Mucosa of stomach (tissue), 1 donor: ENCODE data around the gene EHMT1.
"Not testable (repeated sequence)": the region's sequence is repeated elsewhere in the genome, so short reads cannot be mapped to it uniquely, and the experiment has no call there.

Source experiments
- H3K27me3 ChIP-seq: one replicate; pipeline ENCODE4 v1.7.0; 2013; ENCODE audit warnings: mild to moderate bottlenecking, low read length; ENCODE audit not compliant: control insufficient read depth, insufficient read depth
- H3K36me3 ChIP-seq: one replicate; pipeline ENCODE4 v1.7.0; 2013; ENCODE audit warnings: low read length; ENCODE audit not compliant: control insufficient read depth, insufficient read depth
- H3K4me1 ChIP-seq: one replicate; pipeline ENCODE4 v1.7.0; 2013; ENCODE audit warnings: mild to moderate bottlenecking, low read length; ENCODE audit not compliant: control insufficient read depth, insufficient read depth
- H3K4me3 ChIP-seq: one replicate; pipeline ENCODE4 v1.7.0; 2013; ENCODE audit warnings: low read length
- H3K9ac ChIP-seq: one replicate; pipeline ENCODE4 v1.7.0; 2013; ENCODE audit warnings: mild to moderate bottlenecking, low read length, moderate library complexity
- H3K9me3 ChIP-seq: one replicate; pipeline ENCODE4 v1.7.0; 2013; ENCODE audit warnings: mild to moderate bottlenecking, low read length, moderate library complexity; ENCODE audit not compliant: control insufficient read depth
- donor health status: Pancreatic carcinoma.

EHMT1 gene

GRCh38 chr9:137778336-137778735 lies 159.5 kb downstream of the EHMT1 start:
- H3K27me3 ChIP-seq = no peaks in the 10 kb centered on the region
- H3K4me3 ChIP-seq = no peak overlapping the region
- H3K9me3 ChIP-seq = no peaks in the 10 kb centered on the region
- peaks cover 32% of the 10 kb centered on the region for H3K36me3 ChIP-seq
- no peak overlapping the region for H3K9ac ChIP-seq
- H3K4me1 ChIP-seq = no peaks in the 10 kb centered on the region

GRCh38 chr9:137778914-137779313 lies 160.1 kb downstream of the EHMT1 start:
- no peak overlapping the region for H3K4me3 ChIP-seq
- peaks cover 32% of the 10 kb centered on the region for H3K36me3 ChIP-seq
- H3K27me3 ChIP-seq = no peaks in the 10 kb centered on the region
- H3K9ac ChIP-seq = no peak overlapping the region
- no peaks in the 10 kb centered on the region for H3K4me1 ChIP-seq
- H3K9me3 ChIP-seq = no peaks in the 10 kb centered on the region

GRCh38 chr9:137780031-137780430 lies 161.2 kb downstream of the EHMT1 start:
- H3K4me1 ChIP-seq = not testable (repeated sequence)

GRCh38 chr9:137781906-137782585 lies 163.2 kb downstream of the EHMT1 start:
- Histone ChIP-seq H3K27me3 (no peaks in the 10 kb centered on the region), H3K9ac (no peak overlapping the region), H3K4me1 (peaks cover 25% of the 10 kb centered on the region), H3K36me3 (peaks cover 21% of the 10 kb centered on the region), H3K4me3 (no peak overlapping the region), H3K9me3 (no peaks in the 10 kb centered on the region)

More at GRCh38 chr9:137780031-137780430, 161.2 kb downstream of the EHMT1 start:
- peaks cover 32% of the 10 kb centered on the region for H3K36me3 ChIP-seq
- H3K27me3 ChIP-seq, H3K4me3 ChIP-seq, H3K9ac ChIP-seq, H3K9me3 ChIP-seq: not testable (repeated sequence)

GRCh38 chr9:137783521-137783920 lies 164.7 kb downstream of the EHMT1 start:
- Histone ChIP-seq H3K9ac (no peak overlapping the region), H3K4me1 (peaks cover 40% of the 10 kb centered on the region), H3K9me3 (no peaks in the 10 kb centered on the region), H3K4me3 (no peak overlapping the region), H3K27me3 (no peaks in the 10 kb centered on the region), H3K36me3 (peaks cover 21% of the 10 kb centered on the region)

GRCh38 chr9:137784046-137784445 lies 165.2 kb downstream of the EHMT1 start:
- no peaks in the 10 kb centered on the region for H3K27me3 ChIP-seq
- peaks cover 45% of the 10 kb centered on the region for H3K4me1 ChIP-seq
- peaks cover 16% of the 10 kb centered on the region for H3K36me3 ChIP-seq
- H3K4me3 ChIP-seq = no peak overlapping the region
- no peak overlapping the region for H3K9ac ChIP-seq
- no peaks in the 10 kb centered on the region for H3K9me3 ChIP-seq

- peaks cover 14% of the 10 kb centered on the region for H3K36me3 ChIP-seq
- H3K4me1 ChIP-seq = peaks cover 53% of the 10 kb centered on the region
- no peak overlapping the region for H3K9ac ChIP-seq
- H3K27me3 ChIP-seq = no peaks in the 10 kb centered on the region
- H3K9me3 ChIP-seq = no peaks in the 10 kb centered on the region
- H3K4me3 ChIP-seq = no peak overlapping the region
Measured at GRCh38 chr9:137784641-137785513, 166.1 kb downstream of the EHMT1 start.

GRCh38 chr9:137785704-137786161 lies 166.9 kb downstream of the EHMT1 start:
- H3K36me3 ChIP-seq = peaks cover 14% of the 10 kb centered on the region

GRCh38 chr9:137786511-137786920 lies 167.7 kb downstream of the EHMT1 start:
- no peak overlapping the region for H3K4me3 ChIP-seq
- no peaks in the 10 kb centered on the region for H3K9me3 ChIP-seq
- H3K36me3 ChIP-seq = peaks cover 14% of the 10 kb centered on the region
- no peak overlapping the region for H3K9ac ChIP-seq
- no peaks in the 10 kb centered on the region for H3K27me3 ChIP-seq
- peaks cover 53% of the 10 kb centered on the region for H3K4me1 ChIP-seq

More at GRCh38 chr9:137785704-137786161, 166.9 kb downstream of the EHMT1 start:
- Histone ChIP-seq H3K9me3 (no peaks in the 10 kb centered on the region), H3K9ac (no peak overlapping the region), H3K4me1 (peaks cover 53% of the 10 kb centered on the region), H3K27me3 (no peaks in the 10 kb centered on the region), H3K4me3 (no peak overlapping the region)

GRCh38 chr9:137787381-137787780 lies 168.6 kb downstream of the EHMT1 start:
- Histone ChIP-seq H3K27me3 (no peaks in the 10 kb centered on the region), H3K9me3 (no peaks in the 10 kb centered on the region), H3K4me3 (no peak overlapping the region), H3K4me1 (peaks cover 53% of the 10 kb centered on the region), H3K36me3 (peaks cover 9% of the 10 kb centered on the region), H3K9ac (peak overlapping the region; percentile 29)

GRCh38 chr9:137787786-137788505 lies 169.1 kb downstream of the EHMT1 start:
- peaks cover 53% of the 10 kb centered on the region for H3K4me1 ChIP-seq
- peak overlapping the region; percentile 29 for H3K9ac ChIP-seq
- no peaks in the 10 kb centered on the region for H3K9me3 ChIP-seq
- no peaks in the 10 kb centered on the region for H3K27me3 ChIP-seq
- no peak overlapping the region for H3K4me3 ChIP-seq
- peaks cover 9% of the 10 kb centered on the region for H3K36me3 ChIP-seq
